ENCODE measurements around the gene DENND1A. TPM values are rescaled to one million over a fixed set of nuclear protein-coding genes. Genes with fewer than 3 reads are reported as not detected.
"Not testable (repeated sequence)": the region's sequence is repeated elsewhere in the genome, so short reads cannot be mapped to it uniquely, and the experiment has no call there.

The DENND1A gene
- total RNA-seq, 2 experiments from 2014 or later, result 18.5 to 20.1 TPM

- CTCF ChIA-PET, result interaction anchor here (0.7 kb wide), 1 partner anchor 463 kb away, joined by 3 read pairs; the partner anchor contains the start of gene PSMB7
- POLR2A ChIA-PET, result no interaction called here
Observed at GRCh38 chr9:123952641-123953495, 22.9 kb upstream of the DENND1A start.

DNA sequence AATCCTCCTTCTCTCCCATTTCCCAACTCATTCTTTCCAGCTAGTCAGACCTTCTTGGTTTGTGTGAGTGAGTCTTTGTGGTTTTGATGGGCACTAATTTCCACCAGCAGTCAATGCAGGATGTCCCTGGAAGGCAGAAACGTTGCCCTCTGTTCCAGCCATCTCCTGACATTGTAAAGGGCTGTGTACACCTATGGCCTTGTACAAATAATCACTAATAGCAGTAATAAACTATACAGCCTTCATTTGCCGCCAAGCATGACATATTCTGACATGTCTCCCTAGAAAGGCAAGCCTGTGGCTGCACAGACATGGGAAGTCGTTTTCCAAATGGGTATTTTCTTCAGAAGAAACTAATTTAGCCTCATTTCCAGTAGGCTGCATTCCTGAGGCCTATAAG lies 18.4 kb upstream of the DENND1A start:
- ChIA-PET CTCF (no interaction called here), POLR2A (no interaction called here)

- ChIA-PET POLR2A (no interaction called here), CTCF (no interaction called here)
Observed at GRCh38 chr9:123947326-123947725, 17.4 kb upstream of the DENND1A start.

- ChIA-PET POLR2A (no interaction called here), CTCF (interaction anchor here (0.6 to 0.9 kb wide), 2 partner anchors 10 to 35 kb away, joined by 3 read pairs; no protein-coding TSS in a partner anchor)
Observed at GRCh38 chr9:123946101-123946821, 16.3 kb upstream of the DENND1A start.

GRCh38 chr9:123945532-123945931 lies 15.6 kb upstream of the DENND1A start:
- CTCF ChIA-PET, result no interaction called here
- POLR2A ChIA-PET, result no interaction called here

DNA sequence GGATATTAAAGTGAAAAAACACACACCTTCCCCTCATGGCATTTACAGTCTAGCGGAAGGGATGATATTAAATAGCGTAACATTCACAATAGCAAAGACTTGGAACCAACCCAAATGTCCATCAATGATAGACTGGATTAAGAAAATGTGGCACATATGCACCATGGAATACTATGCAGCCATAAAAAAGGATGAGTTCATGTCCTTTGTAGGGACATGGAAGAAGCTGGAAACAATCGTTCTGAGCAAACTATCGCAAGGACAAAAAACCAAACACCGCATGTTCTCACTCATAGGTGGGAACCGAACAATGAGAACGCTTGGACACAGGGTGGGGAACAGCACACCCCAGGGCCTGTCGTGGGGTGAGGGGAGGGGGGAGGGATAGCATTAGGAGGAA lies 14.5 kb upstream of the DENND1A start:
- CTCF ChIA-PET, POLR2A ChIA-PET: not testable (repeated sequence)

- POLR2A ChIA-PET, result no interaction called here
Observed at GRCh38 chr9:123943671-123944070, 13.7 kb upstream of the DENND1A start.

DNA sequence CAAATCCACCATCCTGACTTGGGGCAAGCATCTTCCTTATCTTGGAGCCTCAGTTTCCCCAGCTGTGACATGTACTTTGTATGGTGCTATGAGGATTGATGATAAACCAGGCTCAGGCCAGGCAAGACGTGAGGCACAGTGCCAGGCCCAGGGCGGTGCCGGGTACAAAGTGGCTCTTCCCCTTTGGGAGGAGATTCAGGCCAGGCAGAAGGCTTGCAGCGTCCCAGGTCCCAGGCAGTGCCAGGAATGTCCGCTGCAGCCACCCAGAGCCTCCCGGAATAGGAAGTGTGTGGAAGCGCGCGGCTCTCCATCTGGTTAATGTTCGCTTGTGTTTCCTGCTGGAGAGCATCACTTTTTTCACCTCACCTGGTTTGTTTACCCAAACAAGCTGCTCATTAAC lies 12.6 kb upstream of the DENND1A start:
- CTCF ChIA-PET, result no interaction called here
- POLR2A ChIA-PET, result no interaction called here

More at GRCh38 chr9:123943671-123944070, 13.7 kb upstream of the DENND1A start:
- CTCF ChIA-PET, result interaction anchor here (0.7 kb wide), 1 partner anchor 495 kb away, joined by 3 read pairs; no protein-coding TSS in a partner anchor

DNA sequence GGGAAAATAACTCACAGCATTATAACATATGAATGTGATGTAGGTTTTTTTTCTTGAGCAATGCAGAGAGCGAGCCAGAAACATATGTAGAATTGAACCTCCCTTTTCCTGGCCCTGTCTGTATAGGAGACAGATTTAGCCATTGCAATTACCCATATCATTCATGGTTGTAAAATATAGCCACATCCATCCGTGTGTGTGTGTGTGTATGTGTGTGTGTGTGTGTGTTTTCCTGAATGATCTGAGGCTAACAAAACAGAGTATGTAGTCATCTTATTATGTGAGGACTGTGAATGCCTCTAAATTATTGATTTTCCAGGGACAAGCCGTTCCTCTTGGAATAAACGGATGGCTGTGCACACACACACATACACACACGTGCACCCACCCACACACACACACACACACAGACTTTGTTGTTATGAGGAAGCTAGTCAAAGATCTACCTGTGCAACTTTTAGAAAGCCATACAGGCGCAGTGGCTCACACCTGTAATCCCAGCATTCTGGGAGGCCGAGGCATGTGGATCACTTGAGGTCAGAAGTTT lies 11.7 kb upstream of the DENND1A start:
- CTCF ChIA-PET, result no interaction called here
- POLR2A ChIA-PET, result no interaction called here

- ChIA-PET POLR2A (no interaction called here), CTCF (interaction anchor here (0.7 to 0.8 kb wide), 2 partner anchors 402 to 456 kb away, joined by 3 to 4 read pairs; no protein-coding TSS in a partner anchor)
Observed at GRCh38 chr9:123940721-123941523, 11.0 kb upstream of the DENND1A start.

DNA sequence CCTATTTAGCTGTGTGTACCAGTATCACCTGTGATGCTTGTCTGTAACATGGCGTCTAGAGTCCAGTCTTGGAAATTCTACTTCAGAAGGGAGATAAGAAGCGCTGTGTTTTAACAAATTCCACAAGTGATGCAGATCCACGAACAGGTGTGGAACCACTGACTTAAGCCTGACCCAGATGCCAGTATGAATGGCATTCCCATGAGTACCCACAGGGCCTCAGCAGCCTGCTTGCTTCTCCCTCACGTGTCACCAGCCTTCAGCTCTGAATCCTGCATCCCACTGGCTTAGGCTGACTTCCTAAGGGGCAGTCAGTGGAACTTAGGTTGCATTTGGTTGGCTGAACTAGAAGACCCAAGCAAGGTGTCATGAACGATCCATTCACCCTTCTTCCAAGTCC lies 8.5 kb upstream of the DENND1A start:
- ChIA-PET POLR2A (no interaction called here), CTCF (no interaction called here)

- CTCF ChIA-PET, result not testable (repeated sequence)
Observed at GRCh38 chr9:123936575-123936974, 6.6 kb upstream of the DENND1A start.

DNA sequence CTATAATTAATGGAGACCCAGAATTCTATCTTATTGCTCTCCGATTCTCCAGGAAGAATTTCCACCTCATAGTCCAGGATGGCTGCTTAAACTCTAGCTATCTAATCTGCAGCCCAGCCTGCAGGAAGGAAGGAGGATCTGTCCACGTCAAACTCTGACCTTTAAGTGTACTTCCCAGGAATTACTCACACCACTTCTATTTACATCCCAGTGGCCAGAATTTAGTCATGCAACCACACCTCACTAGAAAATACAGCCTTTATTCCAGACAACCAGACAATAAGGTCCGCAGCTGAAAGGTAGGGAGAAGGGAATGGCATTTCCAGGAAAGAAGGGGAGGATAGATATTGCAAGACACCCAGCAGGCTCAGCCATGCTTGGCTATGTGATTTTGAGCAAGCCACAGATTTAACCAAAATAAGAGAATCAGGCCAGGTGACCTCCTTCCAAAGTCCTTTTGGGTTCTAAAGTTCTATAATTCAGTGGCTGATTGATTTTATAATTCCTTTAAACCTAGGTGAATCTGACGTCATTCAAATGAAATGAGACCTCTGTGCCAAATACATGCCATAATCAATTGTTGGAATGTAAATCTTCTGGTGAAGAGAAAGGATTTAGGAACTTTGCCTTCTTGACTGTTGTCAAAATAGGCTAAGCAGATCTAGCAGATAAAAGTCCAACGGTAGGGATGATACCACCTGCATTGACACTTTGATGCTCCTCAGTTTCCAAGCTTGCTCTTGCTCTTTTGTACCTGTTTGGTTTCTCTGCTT lies 3.7 kb upstream of the DENND1A start:
- POLR2A ChIA-PET, result no interaction called here
- CTCF ChIA-PET, result no interaction called here

More at GRCh38 chr9:123936575-123936974, 6.6 kb upstream of the DENND1A start:
- POLR2A ChIA-PET, result not testable (repeated sequence)

- CTCF ChIA-PET, result no interaction called here
- POLR2A ChIA-PET, result no interaction called here
Observed at GRCh38 chr9:123929177-123929869, 603 bp downstream of the DENND1A start.

DNA sequence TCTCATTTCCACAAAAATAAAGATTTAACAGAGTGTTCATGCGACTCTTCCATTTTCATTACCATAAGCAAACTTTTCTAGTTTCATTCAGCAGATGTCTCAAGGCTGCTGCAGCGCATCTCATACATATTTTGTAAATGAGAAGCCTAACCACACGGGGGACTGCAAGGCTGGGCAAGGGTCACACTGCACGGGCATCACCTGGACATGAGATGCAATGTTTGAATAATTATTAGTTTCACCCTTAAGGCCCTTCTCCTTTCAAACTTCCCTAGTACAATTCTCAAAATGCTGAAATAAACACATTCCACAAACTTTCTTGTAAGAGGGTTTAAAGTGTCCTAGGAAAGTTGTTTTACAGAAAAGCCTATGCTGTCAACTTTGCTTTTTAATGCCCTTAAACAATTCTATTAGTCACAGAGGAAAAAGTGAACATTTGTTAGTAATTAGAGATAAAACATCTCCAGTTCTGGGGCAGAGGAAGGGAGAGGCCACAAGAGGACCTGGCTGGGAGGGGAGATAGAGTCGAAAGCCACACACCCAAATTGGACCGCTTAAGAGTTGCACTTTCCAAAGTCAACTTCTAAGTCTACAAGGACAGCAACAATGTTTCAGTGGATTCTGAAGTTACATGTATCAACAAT lies 1.3 kb downstream of the DENND1A start:
- CTCF ChIA-PET, result no interaction called here

GRCh38 chr9:123927625-123928532 lies 2.0 kb downstream of the DENND1A start:
- ChIA-PET POLR2A (interaction anchor here (0.6 kb wide), 1 partner anchor 506 kb away, joined by 6 read pairs; no protein-coding TSS in a partner anchor), CTCF (interaction anchor here (0.6 kb wide), 1 partner anchor 116 kb away, joined by 3 read pairs; no protein-coding TSS in a partner anchor)

More for the DNA sequence above, 1.3 kb downstream of the DENND1A start:
- POLR2A ChIA-PET, result interaction anchor here (0.6 kb wide), 1 partner anchor 507 kb away, joined by 6 read pairs; no protein-coding TSS in a partner anchor

- ChIA-PET CTCF (interaction anchor here (0.6 kb wide), 1 partner anchor 117 kb away, joined by 3 read pairs; no protein-coding TSS in a partner anchor), POLR2A (no interaction called here)
Observed at GRCh38 chr9:123926941-123927340, 3.0 kb downstream of the DENND1A start.
